ENCODE results near the gene UNCX.

UNCX gene

DNA sequence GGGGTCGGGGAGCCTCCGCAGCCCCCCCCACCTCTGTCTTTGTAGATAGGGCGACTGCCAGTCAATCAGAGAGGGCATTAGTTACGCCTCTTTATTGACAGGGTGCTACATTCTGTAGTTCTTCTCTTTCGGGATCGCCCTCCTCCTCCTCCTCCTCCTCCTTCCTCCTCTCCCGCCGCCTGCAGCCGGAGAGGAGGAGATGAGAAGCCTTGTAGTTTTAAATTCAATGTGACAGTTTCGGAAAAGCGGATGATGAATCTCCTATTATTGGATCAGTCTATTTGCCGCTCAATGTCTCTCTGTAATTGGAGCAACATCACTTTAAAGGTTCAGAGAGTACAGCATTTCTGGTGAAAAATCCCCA, 587 bp upstream of the UNCX start:
- DNase-seq (ENCODE audit: low read depth, low spot score) = no peak

DNA sequence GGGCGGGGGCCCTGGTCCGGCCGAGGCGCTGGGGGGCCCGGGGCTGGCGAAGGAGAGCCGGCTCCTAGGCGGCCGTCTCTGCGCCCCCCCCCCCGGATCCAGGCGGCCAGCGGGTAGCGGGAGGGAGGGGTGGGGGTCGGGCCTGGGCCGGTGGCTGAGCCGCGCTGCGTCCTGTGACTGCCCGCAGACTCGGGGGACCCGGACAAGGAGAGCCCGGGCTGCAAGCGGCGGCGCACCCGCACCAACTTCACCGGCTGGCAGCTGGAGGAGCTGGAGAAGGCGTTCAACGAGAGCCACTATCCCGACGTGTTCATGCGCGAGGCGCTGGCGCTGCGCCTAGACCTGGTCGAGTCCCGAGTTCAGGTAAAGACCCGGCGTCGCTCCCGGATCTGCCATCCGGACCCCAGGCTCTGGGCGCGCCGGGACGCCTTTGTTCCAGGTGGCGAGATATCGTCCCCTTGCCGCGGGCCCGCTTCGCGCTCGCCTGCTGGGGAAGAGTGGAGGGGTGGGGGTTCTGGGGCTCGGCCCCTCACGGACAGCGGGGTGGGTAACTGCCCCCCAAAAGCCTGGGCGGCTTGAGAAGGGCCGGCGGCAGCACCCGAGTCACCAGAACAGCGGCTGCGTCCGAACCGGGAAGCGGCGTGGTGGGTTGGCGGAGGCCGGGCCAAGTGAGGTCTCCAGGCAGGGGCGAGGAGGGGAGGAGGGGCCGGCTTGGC, 819 bp downstream of the UNCX start:
- no peak for DNase-seq (ENCODE audit: low read depth, low spot score)

DNA sequence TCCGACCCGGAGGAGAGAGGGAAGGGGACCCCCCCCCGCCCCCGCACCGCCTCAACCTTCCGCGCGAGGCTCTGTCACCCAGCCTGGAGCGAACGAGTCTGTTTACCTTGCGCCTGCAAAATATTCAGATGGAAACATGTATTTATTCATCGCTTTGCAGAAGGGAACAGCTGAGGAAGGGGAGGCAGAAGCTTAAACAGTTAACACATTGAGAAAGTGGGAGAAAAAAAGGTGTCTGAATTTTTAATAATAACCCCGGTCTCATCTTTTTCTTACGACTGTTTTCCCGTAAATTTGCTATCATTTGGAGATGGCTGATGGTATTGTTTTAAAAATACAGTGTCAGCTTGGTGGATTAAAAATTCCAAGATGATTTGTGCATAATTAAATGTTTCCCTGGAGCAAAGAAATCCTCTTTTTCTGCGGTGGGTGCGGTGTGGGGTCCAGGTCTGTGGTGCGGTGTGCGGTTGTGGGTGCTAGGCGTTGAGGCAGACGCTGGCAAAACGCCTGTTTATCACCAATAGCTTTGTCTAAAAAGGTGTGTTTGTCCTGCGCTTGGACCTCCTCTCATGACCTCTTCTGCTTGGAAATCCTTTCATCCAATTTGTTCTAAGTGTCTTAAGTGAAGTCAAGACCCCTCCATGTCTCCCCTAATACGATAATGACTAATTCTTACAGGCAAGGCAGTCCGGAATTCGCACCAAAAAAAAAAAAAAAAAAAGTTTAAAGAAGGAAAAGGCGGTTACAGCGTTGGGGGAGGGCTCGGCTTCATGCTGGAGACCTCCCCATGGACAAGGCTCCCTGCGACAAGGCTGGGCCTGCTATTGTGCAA, 1.6 kb downstream of the UNCX start:
- DNase-seq (ENCODE audit: low read depth, low spot score) = no peak

DNA sequence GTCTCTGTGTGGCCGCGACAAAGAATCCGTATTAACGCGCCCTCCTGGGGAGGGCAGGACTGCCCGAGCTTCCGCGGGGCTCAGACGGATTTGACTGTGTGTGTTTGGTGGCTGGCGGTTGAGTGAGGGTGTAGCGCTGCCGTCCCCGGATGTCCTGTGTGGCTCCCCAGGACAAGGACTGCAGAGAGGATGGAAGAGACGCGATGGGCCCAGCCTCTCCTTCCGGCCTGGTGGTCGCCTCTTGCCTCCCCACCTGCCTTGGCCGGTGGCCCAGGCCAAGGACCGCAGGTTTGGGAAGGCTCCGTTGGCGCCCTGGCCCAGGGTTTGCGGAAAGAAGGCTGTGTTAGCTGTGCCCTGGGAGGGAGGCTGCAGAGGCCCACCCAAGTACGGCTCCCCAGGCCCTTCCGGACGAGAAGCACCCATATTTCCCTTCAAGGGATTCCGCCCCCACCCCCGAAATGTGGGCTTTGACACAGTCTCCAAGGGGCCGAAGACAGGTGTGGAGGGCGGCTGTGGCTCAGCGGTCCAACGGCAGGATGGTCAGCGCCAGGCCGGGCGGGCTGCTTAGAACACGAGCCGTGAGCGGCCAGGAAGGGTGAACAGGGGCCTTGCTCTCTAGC, 2.3 kb downstream of the UNCX start:
- no peak for DNase-seq (ENCODE audit: low read depth, low spot score)

DNA sequence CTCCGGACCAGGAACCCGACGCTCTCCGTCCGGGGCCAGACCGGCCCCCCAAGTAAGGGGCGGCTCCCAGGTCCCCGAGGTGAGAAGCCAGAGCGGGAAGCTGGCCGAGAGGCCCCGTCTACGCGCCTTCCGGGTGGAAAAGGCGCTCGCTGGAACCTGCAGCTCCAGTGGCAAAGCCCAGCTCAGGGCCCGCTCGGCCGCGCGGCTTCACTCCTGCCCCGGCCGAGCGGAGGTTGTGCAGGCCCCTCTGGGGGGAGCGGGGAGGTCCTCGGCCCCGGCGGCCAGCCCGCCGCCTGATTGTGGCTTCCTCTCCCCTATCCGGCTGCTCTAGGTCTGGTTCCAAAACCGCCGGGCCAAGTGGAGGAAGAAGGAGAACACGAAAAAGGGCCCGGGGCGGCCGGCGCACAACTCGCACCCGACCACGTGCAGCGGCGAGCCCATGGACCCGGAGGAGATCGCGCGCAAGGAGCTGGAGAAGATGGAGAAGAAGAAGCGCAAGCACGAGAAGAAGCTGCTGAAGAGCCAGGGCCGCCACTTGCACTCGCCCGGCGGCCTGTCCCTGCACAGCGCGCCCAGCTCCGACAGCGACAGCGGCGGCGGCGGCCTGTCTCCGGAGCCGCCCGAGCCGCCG, 2.9 kb downstream of the UNCX start:
- no peak for DNase-seq (ENCODE audit: low read depth, low spot score)

DNA sequence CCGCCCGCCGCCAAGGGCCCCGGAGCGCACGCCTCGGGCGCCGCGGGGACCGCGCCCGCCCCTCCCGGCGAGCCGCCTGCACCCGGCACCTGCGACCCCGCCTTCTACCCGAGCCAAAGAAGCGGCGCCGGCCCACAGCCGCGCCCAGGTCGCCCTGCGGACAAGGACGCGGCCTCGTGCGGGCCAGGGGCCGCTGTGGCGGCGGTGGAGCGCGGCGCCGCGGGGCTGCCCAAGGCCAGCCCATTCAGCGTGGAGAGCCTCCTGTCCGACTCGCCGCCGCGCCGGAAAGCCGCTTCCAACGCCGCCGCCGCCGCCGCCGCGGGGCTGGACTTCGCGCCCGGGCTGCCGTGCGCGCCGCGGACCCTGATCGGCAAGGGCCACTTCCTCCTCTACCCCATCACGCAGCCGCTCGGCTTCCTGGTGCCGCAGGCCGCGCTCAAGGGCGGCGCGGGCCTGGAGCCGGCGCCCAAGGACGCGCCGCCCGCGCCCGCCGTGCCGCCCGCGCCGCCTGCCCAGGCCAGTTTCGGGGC, 3.5 kb downstream of the UNCX start:
- peak; percentile 33 for DNase-seq (ENCODE audit: low read depth, low spot score)

DNA sequence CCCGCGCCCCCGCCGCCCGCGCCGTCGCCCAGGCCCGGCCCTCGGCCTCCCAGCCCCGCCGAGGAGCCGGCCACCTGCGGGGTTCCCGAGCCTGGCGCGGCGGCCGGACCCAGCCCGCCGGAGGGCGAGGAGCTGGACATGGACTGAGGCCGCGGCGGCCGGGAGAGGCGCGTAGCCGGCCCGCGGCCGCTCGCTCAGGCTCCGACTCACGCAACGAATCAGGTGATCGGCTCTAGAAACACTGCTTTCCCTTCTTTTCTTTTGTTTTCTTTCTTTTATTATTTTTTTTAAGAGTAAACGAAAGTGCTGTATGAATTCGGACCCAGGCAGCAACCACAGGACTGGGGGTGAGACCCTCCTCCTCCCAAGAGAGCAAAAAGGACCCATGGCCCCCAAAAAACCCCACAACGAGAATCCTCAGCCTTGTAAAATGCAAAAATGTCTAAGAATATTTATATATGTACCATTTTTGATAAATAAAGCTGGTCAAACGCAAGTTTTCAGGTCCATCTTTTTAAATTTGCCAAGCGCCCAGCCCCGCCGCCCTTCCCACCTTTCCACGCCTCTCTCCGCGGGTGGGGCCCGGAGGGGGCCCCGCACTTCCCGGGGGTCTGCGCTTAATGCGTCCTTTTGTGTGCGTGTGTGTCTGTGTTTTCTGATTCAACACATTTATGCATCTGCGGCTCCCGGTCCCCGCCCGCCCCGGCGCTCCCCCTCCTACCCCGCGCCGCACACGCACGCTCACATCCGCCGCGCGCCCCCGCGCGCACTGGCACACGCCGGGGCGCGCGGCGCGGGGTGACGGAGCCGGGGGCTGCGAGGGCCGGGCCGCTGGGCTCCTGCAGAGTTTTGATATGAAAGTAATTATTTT, 4.4 kb downstream of the UNCX start:
- no peak for DNase-seq (ENCODE audit: low read depth, low spot score)

DNA sequence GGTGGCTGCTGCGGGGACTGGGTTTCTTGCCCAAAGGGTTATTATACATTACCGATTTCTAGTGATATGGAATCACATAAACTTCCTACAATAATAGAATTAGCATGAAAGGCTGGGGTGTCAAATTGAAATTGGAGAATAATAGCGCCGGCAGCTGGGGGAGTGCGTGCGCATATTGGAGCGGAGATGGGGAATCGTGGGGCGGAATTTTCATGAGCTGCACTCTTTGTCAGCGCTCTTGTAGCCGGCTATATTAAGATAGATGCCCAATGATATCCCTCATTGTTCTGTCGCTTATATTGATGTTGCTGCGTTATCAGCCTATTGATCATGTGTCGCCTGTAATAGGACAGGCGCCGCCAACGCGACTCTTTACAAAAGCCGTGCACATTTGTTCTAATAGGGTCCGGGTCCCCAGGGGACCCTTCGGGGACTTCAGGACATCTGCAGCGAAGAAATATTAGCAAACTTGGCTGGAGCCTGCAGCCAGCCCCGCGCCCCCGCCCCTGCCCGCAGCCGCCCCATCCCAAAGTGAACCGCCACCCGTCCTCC, 5.1 kb downstream of the UNCX start:
- no peak for DNase-seq (ENCODE audit: low read depth, low spot score)

DNA sequence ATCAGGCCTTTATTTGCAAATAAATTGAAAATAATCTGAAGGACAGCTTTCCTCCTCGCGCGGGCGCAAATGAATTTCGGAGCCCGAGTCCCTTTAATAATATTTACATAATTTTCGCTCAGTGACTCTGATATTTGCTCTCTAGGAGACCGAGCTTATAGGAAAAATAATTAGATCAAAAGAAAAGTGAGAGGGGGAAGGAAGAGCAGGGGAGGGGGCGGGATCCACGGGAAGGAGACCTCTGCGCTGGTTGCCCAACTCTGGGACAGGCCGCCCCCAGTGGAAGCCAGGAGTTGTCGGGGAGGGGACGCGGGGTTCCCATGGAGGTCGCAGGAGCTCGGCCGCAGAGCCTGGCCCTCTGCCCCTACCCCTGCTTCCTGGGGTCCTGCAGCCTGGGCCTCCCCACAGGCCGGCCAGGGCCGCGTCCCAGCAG, 5.8 kb downstream of the UNCX start:
- DNase-seq (ENCODE audit: low read depth, low spot score) = no peak

DNA sequence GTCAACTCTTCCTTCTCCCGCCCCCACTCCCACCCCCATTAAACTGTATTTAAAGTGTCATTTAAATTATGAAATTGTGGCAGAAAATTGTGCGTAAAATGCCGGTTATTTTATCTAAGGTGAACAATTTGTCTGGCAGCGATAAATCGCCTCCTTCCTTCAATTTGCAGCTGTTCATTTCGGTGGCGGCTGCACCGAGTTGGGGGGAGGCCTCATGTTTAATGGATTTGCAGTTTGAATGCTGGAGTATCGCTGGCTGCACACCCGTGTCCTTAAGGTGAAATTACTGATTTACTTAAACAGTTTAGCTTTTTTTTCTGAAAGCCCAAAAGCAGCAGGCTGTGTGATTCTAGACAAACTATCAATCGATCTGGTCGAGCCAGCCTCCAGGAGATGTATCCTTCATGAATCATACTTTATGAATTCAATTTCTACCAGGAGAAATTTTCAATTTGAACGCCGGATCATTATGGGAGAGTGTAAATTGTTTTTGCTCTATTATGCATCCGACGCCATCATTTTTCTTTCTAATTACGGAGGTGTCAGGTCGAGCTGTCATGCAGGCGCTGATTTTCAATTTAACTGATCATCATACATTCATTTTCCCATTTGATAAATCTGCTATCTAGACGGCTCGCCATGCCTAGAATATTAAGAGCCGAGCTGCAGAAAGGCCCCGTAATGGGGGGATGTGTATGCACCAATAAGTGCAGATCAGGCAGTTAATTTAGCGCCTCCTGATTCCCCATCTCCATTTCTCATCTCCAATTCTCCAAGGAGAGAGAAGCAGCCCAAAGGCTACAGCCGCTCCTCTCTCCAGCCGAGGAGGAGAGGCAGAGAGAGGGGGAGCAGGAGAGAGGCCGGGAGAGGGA, 6.5 kb downstream of the UNCX start:
- no peak for DNase-seq (ENCODE audit: low read depth, low spot score)

DNA sequence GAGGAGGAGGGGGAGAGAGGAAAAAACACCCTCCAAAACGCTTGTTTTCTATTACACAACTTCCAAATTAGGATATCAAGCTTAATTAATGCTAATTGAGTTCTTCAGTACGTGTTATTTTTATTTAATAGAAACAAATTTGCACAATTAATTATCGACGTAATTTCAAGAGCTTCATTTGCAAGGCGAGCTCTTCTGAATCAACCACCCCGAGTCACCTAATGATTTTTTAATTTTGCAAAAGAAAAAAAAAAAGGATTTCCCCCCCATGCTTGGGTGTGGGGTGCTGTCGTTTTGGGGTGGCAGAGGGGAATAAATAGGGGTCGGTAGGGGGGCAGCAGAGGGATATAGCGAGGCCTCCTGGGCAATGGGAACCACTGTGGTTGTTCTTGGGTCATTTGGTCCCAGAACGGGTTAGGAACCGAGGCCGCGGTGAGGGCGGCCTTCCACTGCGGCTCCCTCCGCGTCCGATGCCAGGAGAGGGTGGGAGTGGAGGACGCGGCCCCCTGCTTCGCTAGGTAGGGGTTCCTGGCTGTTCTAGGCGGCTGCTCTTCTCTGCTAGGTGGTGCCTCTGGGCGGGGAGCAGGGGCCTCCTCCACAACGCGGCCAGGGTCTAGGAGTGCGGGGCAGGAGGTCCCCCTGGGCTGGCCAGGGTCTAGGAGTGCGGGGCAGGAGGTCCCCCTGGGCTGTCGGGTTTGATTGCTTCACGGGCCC, 7.3 kb downstream of the UNCX start:
- no peak for DNase-seq (ENCODE audit: low read depth, low spot score)

DNA sequence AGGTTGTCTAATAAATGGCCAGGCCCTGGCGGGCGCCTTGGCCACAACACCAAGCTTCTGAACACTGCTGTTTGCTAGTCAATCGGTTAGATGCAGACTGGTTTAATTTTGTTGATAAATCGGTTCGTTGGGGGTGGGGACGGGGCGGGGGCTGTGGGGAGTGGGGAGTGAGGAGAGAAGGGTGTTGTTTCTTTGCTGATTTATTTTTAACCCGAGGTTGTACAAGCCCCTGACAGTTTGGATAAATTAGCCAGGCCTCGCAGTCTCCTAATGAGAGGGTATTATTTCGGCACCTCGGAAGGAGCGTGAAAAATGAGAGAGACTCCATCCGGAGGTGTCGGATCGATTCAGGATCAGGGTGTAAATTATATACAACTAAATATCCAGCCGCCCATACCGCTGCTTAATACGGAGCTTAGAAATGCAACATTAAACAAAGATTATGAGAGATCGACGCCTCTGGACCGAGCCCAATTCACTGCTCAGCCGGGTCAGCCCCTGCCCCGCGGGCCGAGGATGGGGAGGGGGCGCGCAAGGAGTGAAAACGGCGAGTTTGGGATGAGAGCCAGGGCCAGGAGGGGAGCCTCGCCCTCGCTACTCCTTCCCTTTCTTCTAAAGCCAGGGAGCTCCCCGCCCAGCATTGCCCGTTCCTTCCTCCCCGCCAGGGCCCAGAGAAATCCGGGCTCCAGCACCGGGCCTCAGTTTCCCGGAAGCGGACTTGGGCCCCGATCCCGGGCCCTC, 8.0 kb downstream of the UNCX start:
- no peak for DNase-seq (ENCODE audit: low read depth, low spot score)

DNA sequence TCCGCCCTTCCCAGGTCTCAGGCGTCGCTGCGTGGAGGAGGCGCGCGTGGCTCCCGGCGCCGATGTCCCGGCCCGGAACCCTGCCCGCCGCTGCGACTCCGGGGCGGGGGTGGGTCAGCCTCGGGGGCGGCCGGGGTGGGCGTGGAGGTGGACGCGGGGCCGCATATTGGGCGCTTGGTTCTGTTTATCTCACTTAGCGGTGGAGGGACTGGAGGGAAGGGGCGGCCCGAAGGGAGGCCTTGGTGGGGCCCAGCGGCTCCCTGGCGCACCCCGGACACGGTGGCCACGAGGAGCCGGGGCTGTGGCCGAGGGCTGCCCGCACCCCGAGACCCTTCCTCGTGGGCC, 8.6 kb downstream of the UNCX start:
- DNase-seq (ENCODE audit: low read depth, low spot score) = no peak

DNA sequence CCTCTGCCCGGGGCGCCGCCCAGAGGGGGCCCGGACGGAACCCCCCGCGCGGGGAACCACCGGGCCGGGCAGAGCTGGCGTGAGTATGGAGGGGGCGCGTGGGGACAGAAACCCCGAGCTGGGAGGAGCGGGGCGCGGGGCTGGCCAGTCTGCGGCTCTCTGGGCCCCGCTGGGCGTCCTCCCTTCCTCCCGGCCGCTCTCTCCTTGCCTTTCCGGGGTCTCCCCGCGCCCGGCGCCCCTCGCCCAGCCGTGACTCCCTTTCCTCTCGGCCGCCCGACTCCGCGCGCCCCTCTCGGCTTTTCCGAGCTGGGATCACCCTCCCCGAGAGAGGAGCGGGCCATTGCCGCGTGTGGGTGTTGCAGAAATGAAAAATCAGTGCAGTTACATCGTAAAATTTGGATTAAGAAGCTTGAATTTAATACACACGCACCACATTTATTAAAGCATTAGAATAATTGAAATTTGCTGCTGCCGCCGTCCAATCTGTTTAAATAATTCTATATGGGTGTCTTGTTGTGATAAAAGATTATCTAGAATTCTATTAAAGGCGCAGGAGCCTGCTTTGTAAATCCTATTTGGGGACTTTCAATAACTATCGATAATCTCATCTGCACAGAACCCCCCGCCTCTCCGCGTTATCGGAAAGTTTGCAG, 9.1 kb downstream of the UNCX start:
- no peak for DNase-seq (ENCODE audit: low read depth, low spot score)

DNA sequence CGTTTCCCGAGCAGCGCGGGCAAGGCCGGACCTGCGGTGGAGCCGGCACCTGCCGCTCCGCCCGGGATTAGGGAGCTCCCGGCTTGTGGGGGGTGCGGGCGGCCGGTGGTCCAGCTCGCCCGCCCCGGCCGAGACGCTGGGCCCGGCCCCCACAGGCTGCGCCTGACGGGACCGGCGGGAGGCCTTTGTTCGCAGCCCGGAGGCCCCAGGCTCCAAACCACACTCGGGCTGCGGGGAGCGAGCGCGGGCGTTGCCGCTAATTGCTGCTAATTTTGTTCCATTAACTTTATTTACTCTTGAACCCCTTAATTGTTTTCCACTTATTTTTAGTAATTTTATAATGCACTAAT, 9.6 kb downstream of the UNCX start:
- no peak for DNase-seq (ENCODE audit: low read depth, low spot score)

DNA sequence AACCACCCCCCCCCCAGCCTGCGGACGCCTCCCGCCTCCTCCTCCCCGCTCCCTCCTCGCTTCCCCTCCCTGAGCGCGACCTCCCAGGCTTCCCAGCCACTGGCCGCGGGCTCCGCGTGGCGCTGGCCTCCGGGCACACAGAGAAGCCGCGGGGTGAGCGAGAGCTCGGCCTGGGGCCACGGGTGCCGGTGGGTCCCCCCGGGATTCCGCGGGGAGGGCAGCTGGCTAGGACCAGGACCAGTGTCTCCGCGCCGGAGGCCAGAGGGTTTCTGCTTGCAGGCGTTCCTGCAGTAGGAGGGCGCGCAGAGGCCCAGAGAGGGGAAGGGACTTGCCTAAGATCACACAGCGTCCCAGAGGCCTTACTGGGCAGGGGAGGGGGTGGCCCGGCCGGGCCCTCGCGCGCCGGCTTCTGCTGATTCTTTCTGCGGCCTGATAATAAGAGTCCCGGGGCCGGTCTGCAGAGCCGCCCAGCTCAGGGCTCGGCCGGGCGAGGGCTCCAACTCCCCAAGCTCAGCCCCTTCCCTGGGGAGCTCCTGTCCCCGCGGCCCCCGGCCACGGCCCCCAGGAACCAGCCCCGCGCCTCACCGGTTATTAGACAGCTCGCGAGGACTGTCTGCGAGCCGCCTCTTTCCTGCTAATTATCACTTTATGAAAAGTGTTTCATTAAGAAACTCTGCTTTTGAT, 10.1 kb downstream of the UNCX start:
- no peak for DNase-seq (ENCODE audit: low read depth, low spot score)

DNA sequence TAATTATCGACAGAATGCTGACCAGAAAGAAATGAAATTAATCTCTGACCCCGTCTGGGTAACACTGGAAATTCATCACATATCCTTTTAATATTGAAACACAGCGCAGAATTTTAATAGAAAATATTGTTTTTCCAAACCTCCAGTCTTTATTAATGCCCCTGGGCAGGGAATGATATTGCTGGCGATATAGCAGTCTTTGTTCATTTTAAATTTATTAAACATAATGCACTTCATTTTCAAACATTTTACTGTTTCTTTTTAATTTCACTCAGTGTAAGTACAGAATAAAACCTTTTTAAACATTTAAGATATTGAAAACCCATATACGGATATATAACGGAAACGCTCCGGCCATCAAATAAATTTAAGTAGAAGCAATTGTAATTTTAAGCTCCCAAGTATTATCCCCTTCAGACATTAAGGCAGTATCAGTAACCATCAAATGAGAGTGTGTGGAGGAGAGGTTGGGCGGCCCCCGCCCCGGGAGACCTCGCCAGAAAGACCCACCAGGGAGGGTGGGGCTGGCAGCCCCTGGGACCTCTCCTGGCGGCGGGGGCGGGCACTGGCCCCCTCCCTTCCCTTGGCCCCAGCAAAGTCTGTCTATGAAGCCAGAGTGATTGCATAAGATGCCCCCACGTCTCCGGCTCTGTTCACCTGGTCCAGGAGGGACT, 10.8 kb downstream of the UNCX start:
- no peak for DNase-seq (ENCODE audit: low read depth, low spot score)

Data from astrocyte of the hippocampus (primary cell).